Cardiac fibroblast (primary cell): ENCODE data around the gene CHD9.

Experiments used
- DNase-seq, 2 donors: peaks; one replicate each; pipeline versions ENCODE4 v3.0.0 to v3.0.0-alpha.2; 2010; ENCODE audit warnings: low read depth in 2 of 2
- H3K4me3 ChIP-seq, 2 donors: replicated peaks in 1 of 2; 1 replicate in 1 of 2; 2 replicates in 1 of 2; pipeline ENCODE4 v1.5.1; 2011; ENCODE audit warnings: low read depth in 2 of 2, low read length in 2 of 2, mild to moderate bottlenecking in 2 of 2, moderate library complexity in 1 of 2
- CTCF ChIP-seq: IDR thresholded peaks from one replicate; pipeline ENCODE4 v1.5.1; 2011; ENCODE audit warnings: low read depth, mild to moderate bottlenecking, low read length, inconsistent platforms

The CHD9 gene

DNA sequence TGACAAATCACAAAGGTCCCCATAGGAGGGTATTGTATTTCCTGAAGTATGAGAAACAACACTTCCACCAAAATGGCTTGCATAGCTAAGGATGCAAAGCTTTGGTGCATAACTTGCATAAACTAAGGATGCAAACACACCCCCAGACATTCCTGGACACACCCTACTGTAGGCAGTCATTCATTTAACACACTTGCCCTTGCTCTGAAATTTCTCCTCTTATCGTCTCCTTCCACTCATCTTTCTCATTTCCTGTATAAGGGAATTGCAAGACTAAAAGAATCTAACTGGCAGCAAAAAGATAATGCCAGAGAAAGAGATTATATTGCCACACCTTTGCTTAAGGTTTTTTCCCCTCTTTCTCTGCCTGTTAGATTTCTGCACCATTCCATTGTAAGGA lies 28.3 kb downstream of the CHD9 start:
- DNase-seq = peak; percentile 29 to 45
- no peak for TF ChIP-seq CTCF
- no peak overlapping the region for H3K4me3 ChIP-seq

DNA sequence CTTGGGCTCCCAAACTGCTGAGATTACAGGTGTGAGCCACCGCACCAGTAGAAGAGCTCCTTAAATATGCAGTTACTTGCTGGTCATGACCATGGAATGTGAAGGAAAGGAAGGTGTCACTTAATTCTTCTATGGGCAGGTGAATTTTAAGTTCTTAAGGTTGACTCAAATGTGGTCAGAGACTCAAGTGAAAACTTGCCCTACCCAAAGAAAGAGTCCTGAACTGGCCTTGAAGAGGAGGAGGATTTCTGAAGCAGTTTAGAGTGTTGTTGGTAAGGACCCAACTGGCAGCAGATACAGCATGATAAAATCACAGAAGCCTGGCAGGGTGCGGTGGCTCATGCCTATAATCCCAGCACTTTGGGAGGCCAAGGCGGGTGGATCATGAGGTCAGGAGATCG lies 29.4 kb downstream of the CHD9 start:
- DNase-seq = no peak
- no peak for TF ChIP-seq CTCF
- H3K4me3 ChIP-seq = no peak overlapping the region

- H3K4me3 ChIP-seq = no peak overlapping the region
- DNase-seq = peak in 1 of 2 donors; percentile 35
- TF ChIP-seq CTCF = no peak
Observed at GRCh38 chr16:53084746-53085334, 30.0 kb downstream of the CHD9 start.

DNA sequence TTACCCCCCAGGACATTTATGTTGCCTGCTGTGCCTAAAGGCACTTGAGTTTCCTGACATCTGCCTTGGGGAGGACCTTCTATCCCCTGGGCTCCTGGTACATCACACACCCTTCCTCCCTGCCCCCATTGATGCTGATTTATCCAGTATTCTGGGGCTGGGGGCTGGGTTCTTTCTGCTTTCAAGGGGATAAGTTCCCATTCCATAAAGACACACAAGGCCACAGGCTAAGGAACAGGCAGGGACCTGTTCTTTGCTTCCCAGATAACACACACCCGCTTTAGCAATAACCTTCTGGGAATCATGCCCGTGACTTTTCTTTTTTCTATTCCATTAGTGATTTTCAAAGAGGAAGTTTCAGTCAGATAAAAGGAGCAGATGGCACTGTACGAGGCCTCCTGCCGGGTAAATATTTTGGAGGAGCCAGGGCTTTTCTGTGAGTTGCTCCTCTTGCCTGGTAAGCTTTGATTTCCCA lies 30.6 kb downstream of the CHD9 start:
- no peak overlapping the region for H3K4me3 ChIP-seq
- TF ChIP-seq CTCF = no peak
- peak in 1 of 2 donors; percentile 77 for DNase-seq

GRCh38 chr16:53085931-53086421 lies 31.2 kb downstream of the CHD9 start:
- no peak overlapping the region for H3K4me3 ChIP-seq
- peak in 1 of 2 donors; percentile 48 for DNase-seq
- no peak for TF ChIP-seq CTCF

GRCh38 chr16:53087101-53087500 lies 32.3 kb downstream of the CHD9 start:
- H3K4me3 ChIP-seq = no peak overlapping the region
- peak; percentile 39 to 61 for DNase-seq
- TF ChIP-seq CTCF = no peak
